H9 (cell line): ENCODE results near the gene VWDE. TPM values are rescaled to one million over a fixed set of nuclear protein-coding genes. Genes with fewer than 3 reads are reported as not detected.
"Not testable (repeated sequence)": the region's sequence is repeated elsewhere in the genome, so short reads cannot be mapped to it uniquely, and the experiment has no call there.

Source experiments
- DNase-seq: peaks from one replicate; pipeline ENCODE4 v3.0.0-alpha.2; 2017
- H2AFZ ChIP-seq: one replicate; pipeline ENCODE4 v1.6.1; 2013; ENCODE audit warnings: mild to moderate bottlenecking, low read length, control low read depth, moderate library complexity
- H2AK5ac ChIP-seq: 2 replicates; pipeline ENCODE4 v1.6.1; 2013; ENCODE audit warnings: low read length, control low read depth, mixed read lengths; ENCODE audit not compliant: insufficient read length
- H2BK120ac ChIP-seq: one replicate; pipeline ENCODE4 v1.6.1; 2013; ENCODE audit warnings: low read depth, mild to moderate bottlenecking, low read length, control low read depth, inconsistent platforms; ENCODE audit not compliant: poor library complexity, severe bottlenecking
- H2BK12ac ChIP-seq: 2 replicates; pipeline ENCODE4 v1.6.1; 2013; ENCODE audit warnings: low read length, control low read depth, mixed read lengths, low read depth; ENCODE audit not compliant: insufficient read length
- H2BK15ac ChIP-seq: 2 replicates; pipeline ENCODE4 v1.6.1; 2013; ENCODE audit warnings: low read depth, low read length, control low read depth
- H2BK20ac ChIP-seq: one replicate; pipeline ENCODE4 v1.6.1; 2013; ENCODE audit warnings: low read depth, mild to moderate bottlenecking, low read length, control low read depth, inconsistent platforms; ENCODE audit not compliant: poor library complexity, severe bottlenecking
- H2BK5ac ChIP-seq: 2 replicates; pipeline ENCODE4 v1.6.1; 2013; ENCODE audit warnings: low read length, control low read depth, mixed read lengths; ENCODE audit not compliant: insufficient read length
- H3K14ac ChIP-seq: 2 replicates; pipeline ENCODE4 v1.6.1; 2013; ENCODE audit warnings: low read length, control low read depth; ENCODE audit not compliant: insufficient read depth
- H3K18ac ChIP-seq: 2 replicates; pipeline ENCODE4 v1.6.1; 2013; ENCODE audit warnings: low read depth, mild to moderate bottlenecking, mixed read lengths, low read length, control low read depth; ENCODE audit not compliant: insufficient read length
- H3K23ac ChIP-seq: 2 replicates; pipeline ENCODE4 v1.6.1; 2013; ENCODE audit warnings: low read length, control low read depth, mixed read lengths, low read depth; ENCODE audit not compliant: insufficient read length
- H3K23me2 ChIP-seq: 2 replicates; pipeline ENCODE4 v1.6.1; 2013; ENCODE audit warnings: low read depth, mild to moderate bottlenecking, mixed read lengths, low read length, control low read depth; ENCODE audit not compliant: insufficient read length, poor library complexity, severe bottlenecking
- H3K27ac ChIP-seq: 2 replicates; pipeline ENCODE4 v1.5.1; 2013; ENCODE audit warnings: low read length, control low read depth, mixed read lengths, low read depth; ENCODE audit not compliant: insufficient read length
- H3K27me3 ChIP-seq: 2 replicates; pipeline ENCODE4 v1.6.1; 2013; ENCODE audit warnings: low read length, control low read depth, inconsistent platforms; ENCODE audit not compliant: insufficient read depth
- H3K4ac ChIP-seq: 2 replicates; pipeline ENCODE4 v1.6.1; 2013; ENCODE audit warnings: low read depth, mild to moderate bottlenecking, control low read depth, inconsistent platforms, low read length, moderate library complexity
- H3K4me1 ChIP-seq: 2 replicates; pipeline ENCODE4 v1.6.1; 2013; ENCODE audit warnings: low read length, control low read depth, inconsistent platforms; ENCODE audit not compliant: insufficient read depth
- H3K4me2 ChIP-seq: 2 replicates; pipeline ENCODE4 v1.6.1; 2013; ENCODE audit warnings: low read length, control low read depth, mixed read lengths; ENCODE audit not compliant: insufficient read length, insufficient read depth
- H3K56ac ChIP-seq: 2 replicates; pipeline ENCODE4 v1.6.1; 2013; ENCODE audit warnings: low read depth, mild to moderate bottlenecking, mixed read lengths, low read length, control low read depth; ENCODE audit not compliant: insufficient read length
- H3K79me1 ChIP-seq: 2 replicates; pipeline ENCODE4 v1.6.1; 2013; ENCODE audit warnings: low read depth, mild to moderate bottlenecking, moderate library complexity, low read length, control low read depth, inconsistent platforms; ENCODE audit not compliant: insufficient read depth, poor library complexity, severe bottlenecking
- H3K79me2 ChIP-seq: 2 replicates; pipeline ENCODE4 v1.6.1; 2013; ENCODE audit warnings: low read length, control low read depth, inconsistent platforms; ENCODE audit not compliant: insufficient read depth
- H3K9ac ChIP-seq: 2 replicates; pipeline ENCODE4 v1.6.1; 2013; ENCODE audit warnings: low read length, control low read depth, mixed read lengths; ENCODE audit not compliant: insufficient read length; ENCODE audit errors: extremely low read depth
- H3K9me3 ChIP-seq: one replicate; pipeline ENCODE4 v1.6.1; 2013; ENCODE audit warnings: low read depth, low read length, inconsistent platforms; ENCODE audit not compliant: control insufficient read depth
- H3T11ph ChIP-seq: one replicate; pipeline ENCODE4 v1.6.1; 2013; ENCODE audit warnings: mild to moderate bottlenecking, low read length, control low read depth, inconsistent platforms
- H4K20me1 ChIP-seq: one replicate; pipeline ENCODE4 v1.6.1; 2013; ENCODE audit not compliant: control insufficient read depth, insufficient read length, insufficient read depth
- H4K5ac ChIP-seq: 2 replicates; pipeline ENCODE4 v1.6.1; 2013; ENCODE audit warnings: low read depth, mild to moderate bottlenecking, mixed read lengths, low read length, control low read depth; ENCODE audit not compliant: insufficient read length
- H4K8ac ChIP-seq: replicated peaks from 2 replicates; pipeline ENCODE4 v1.6.1; 2013; ENCODE audit warnings: low read length, control low read depth, mixed read lengths, low read depth; ENCODE audit not compliant: insufficient read length
- H4K91ac ChIP-seq: 2 replicates; pipeline ENCODE4 v1.6.1; 2013; ENCODE audit warnings: low read depth, mild to moderate bottlenecking, moderate library complexity, mixed read lengths, low read length, control low read depth; ENCODE audit not compliant: insufficient read length
- H3K27ac Mint-ChIP-seq, 3 experiments: 2 replicates in 2 of 3; 3 replicates in 1 of 3; pipeline ENCODE4 v1.8.0; 2020 to 2021; ENCODE audit warnings: mixed read lengths in 3 of 3, mild to moderate bottlenecking in 1 of 3, moderate library complexity in 1 of 3
- H3K27me3 Mint-ChIP-seq: 2 replicates; pipeline ENCODE4 v1.8.0; 2021; ENCODE audit warnings: low read depth, mild to moderate bottlenecking, moderate library complexity, mixed read lengths
- H3K36me3 Mint-ChIP-seq, 3 experiments: 2 replicates in 2 of 3; 3 replicates in 1 of 3; pipeline ENCODE4 v1.8.0; 2020 to 2021; ENCODE audit warnings: low read depth in 3 of 3, mixed read lengths in 3 of 3; ENCODE audit not compliant: insufficient read depth in 1 of 3
- H3K4me1 Mint-ChIP-seq, 2 experiments: 2 replicates each; pipeline ENCODE4 v1.8.0; 2020; ENCODE audit warnings: mixed read lengths in 2 of 2
- H3K4me3 Mint-ChIP-seq, 2 experiments: 2 replicates in 1 of 2; 3 replicates in 1 of 2; pipeline ENCODE4 v1.8.0; 2020 to 2021; ENCODE audit warnings: mild to moderate bottlenecking in 2 of 2, mixed read lengths in 2 of 2, moderate library complexity in 1 of 2
- H3K9me3 Mint-ChIP-seq, 2 experiments: 2 replicates in 1 of 2; 3 replicates in 1 of 2; pipeline ENCODE4 v1.8.0; 2020; ENCODE audit warnings: mild to moderate bottlenecking in 2 of 2, mixed read lengths in 2 of 2, moderate library complexity in 1 of 2
- WGBS: extraction: QIAGEN DNeasy Blood & Tissue Kit; methylation state at CpG from one replicate; pipeline ENCODE4 v1.1.7; 2013; ENCODE audit warnings: missing lambda C conversion rate, low lambda C conversion rate, mixed read lengths; ENCODE audit not compliant: insufficient read length; ENCODE audit errors: extremely low coverage; 5-methylcytosine and 5-hydroxymethylcytosine counted together
- total RNA-seq: library from RNA; stranded (reverse); gene quantifications from 2 replicates; pipeline ENCODE4 v1.2.1, GENCODE V29; 2021
- TF ChIP-seq, protein P1 (sequence below): fragments of 200-600 bp; sonication (generic); conservative IDR thresholded peaks from 3 replicates; pipeline ENCODE4 v1.8.0; 2021; ENCODE audit warnings: antibody characterized with exemption, mild to moderate bottlenecking

VWDE gene
- total RNA-seq, 1 experiment from 2014 or later: 18.1 TPM

DNA sequence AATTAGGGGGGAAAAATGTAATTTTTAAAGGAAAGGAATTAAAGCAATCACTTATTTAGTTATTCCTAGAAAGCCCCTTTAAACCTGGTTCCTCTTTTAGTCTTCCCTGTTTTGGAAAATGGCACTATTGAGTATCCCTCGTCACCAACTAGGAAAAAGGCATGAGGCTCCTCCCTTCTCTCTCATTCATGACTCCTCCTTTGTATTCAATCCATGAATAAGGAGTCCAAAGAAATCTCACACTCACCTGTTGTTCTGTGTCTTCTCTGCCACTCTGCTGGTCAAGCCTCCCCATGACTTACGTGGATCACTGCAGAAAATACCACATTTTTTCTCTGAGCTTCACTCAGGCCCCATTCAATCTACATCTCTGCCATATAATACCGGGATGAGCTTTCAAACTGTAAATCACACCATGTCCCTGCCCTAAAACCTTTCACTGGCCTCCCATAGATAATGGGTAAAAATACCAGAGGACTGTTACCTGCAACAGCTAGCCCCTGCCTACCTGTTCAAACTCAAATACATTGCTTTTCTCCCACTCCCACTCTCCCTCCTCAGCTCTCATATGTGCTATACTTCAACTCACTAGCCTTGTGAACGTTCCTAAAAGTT, 5.5 kb upstream of the VWDE start:
- Histone ChIP-seq H2BK15ac (no peak overlapping the region), H2BK120ac (no peak overlapping the region), H3K27ac (no peak overlapping the region), H3K23me2 (peaks cover under 1% of the 10 kb centered on the region), H3K27me3 (no peaks in the 10 kb centered on the region; the same call in 1 of the 2 replicates), H4K20me1 (no peaks in the 10 kb centered on the region), H3K79me1 (no peaks in the 10 kb centered on the region), H2BK20ac (no peak overlapping the region), H2BK12ac (no peak overlapping the region), H2AK5ac (no peak overlapping the region), H3K9ac (no peak overlapping the region), H4K8ac (no peak overlapping the region), H3K4ac (no peak overlapping the region), H3K14ac (no peak overlapping the region), H3K56ac (no peak overlapping the region), H3K23ac (no peak overlapping the region), H3K18ac (no peak overlapping the region), H4K91ac (no peak overlapping the region), H2AFZ (peak overlapping the region; percentile 34), H2BK5ac (no peak overlapping the region), H3K4me2 (no peak overlapping the region), H3T11ph (no peak overlapping the region), H3K9me3 (no peaks in the 10 kb centered on the region), H3K79me2 (no peaks in the 10 kb centered on the region), H3K4me1 (peaks cover 2% of the 10 kb centered on the region; the same call in 1 of the 2 replicates), H4K5ac (no peak overlapping the region)
- H3K27me3 Mint-ChIP-seq: peaks cover 4% of the 10 kb centered on the region
- peaks cover 21 to 26% of the 10 kb centered on the region in 2 experiments for H3K4me1 Mint-ChIP-seq
- peak overlapping the region; percentile 41 to 81 (median 71) for H3K27ac Mint-ChIP-seq
- no peak for DNase-seq
- TF ChIP-seq, protein P1, sequence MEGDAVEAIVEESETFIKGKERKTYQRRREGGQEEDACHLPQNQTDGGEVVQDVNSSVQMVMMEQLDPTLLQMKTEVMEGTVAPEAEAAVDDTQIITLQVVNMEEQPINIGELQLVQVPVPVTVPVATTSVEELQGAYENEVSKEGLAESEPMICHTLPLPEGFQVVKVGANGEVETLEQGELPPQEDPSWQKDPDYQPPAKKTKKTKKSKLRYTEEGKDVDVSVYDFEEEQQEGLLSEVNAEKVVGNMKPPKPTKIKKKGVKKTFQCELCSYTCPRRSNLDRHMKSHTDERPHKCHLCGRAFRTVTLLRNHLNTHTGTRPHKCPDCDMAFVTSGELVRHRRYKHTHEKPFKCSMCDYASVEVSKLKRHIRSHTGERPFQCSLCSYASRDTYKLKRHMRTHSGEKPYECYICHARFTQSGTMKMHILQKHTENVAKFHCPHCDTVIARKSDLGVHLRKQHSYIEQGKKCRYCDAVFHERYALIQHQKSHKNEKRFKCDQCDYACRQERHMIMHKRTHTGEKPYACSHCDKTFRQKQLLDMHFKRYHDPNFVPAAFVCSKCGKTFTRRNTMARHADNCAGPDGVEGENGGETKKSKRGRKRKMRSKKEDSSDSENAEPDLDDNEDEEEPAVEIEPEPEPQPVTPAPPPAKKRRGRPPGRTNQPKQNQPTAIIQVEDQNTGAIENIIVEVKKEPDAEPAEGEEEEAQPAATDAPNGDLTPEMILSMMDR: no peak
- peaks cover 11 to 16% of the 10 kb centered on the region in 2 experiments; a peak in 3 of 5 replicates for H3K9me3 Mint-ChIP-seq
- H3K4me3 Mint-ChIP-seq: no peak overlapping the region
- WGBS: no CpG with 5 or more reads among the region's 4 CpGs
- H3K36me3 Mint-ChIP-seq: peaks cover 0 to 21% (median 4%) of the 10 kb centered on the region in 3 experiments; a peak in 5 of 7 replicates

DNA sequence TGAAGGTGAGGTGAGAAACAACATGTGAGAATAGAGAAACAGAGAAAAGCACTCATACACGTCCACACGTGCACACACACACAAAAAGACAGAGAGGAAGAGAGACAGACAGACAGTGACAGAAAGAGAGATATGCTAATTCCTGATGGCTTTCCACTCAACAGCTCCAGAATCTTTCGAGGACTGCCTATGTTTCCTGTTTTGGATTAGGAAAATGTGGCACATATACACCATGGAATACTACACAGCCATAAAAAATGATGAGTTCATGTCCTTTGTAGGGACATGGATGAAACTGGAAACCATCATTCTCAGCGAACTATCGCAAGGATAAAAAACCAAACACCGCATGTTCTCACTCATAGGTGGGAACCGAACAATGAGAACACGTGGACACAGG, 4.0 kb upstream of the VWDE start:
- not testable (repeated sequence) for H4K20me1 ChIP-seq, H3K18ac ChIP-seq, H2BK12ac ChIP-seq, H3K27me3 Mint-ChIP-seq, H2AFZ ChIP-seq, H4K5ac ChIP-seq, H2BK15ac ChIP-seq, H3K27ac ChIP-seq, H2BK5ac ChIP-seq, H4K8ac ChIP-seq, H3K4me3 Mint-ChIP-seq, H2BK20ac ChIP-seq, H3K4me2 ChIP-seq, H4K91ac ChIP-seq, H3K79me2 ChIP-seq, H3K4ac ChIP-seq, H3T11ph ChIP-seq, H3K27ac Mint-ChIP-seq, H3K23ac ChIP-seq, H3K9me3 ChIP-seq, H3K79me1 ChIP-seq, H3K4me1 ChIP-seq, H3K23me2 ChIP-seq, H3K14ac ChIP-seq, H2BK120ac ChIP-seq, H3K27me3 ChIP-seq, H2AK5ac ChIP-seq, H3K56ac ChIP-seq, H3K9ac ChIP-seq, DNase-seq
- H3K36me3 Mint-ChIP-seq: peaks cover 0 to 16% (median 4%) of the 10 kb centered on the region in 3 experiments; a peak in 5 of 7 replicates
- no CpG with 5 or more reads among the region's 8 CpGs for WGBS
- H3K4me1 Mint-ChIP-seq: peaks cover 19 to 25% of the 10 kb centered on the region in 2 experiments
- peaks cover 11 to 13% of the 10 kb centered on the region in 2 experiments; a peak in 3 of 5 replicates for H3K9me3 Mint-ChIP-seq
